22Rv1 (cell line): ENCODE results near the gene BSND.

Experiments used
- H3K27ac ChIP-seq: fragments of 450-650 bp; 2 replicates; pipeline ENCODE4 v1.5.1; 2017
- CTCF ChIP-seq: fragments of 450-650 bp; IDR thresholded peaks from 2 replicates; pipeline ENCODE4 v1.5.1; 2017; ENCODE audit warnings: mild to moderate bottlenecking
- ZFX ChIP-seq: fragments of 450-650 bp; IDR thresholded peaks from 2 replicates; pipeline ENCODE4 v1.6.1; 2017; ENCODE audit warnings: antibody characterized with exemption, borderline replicate concordance

BSND gene

GRCh38 chr1:55053265-55053954 lies 54.7 kb downstream of the BSND start:
- H3K27ac ChIP-seq, result no peak overlapping the region
- TF ChIP-seq ZFX (no peak), CTCF (no peak)

- H3K27ac ChIP-seq, result no peak overlapping the region
Observed at GRCh38 chr1:55054396-55054795, 55.7 kb downstream of the BSND start.

GRCh38 chr1:55055084-55055882 lies 56.5 kb downstream of the BSND start:
- no peak overlapping the region for H3K27ac ChIP-seq
- TF ChIP-seq CTCF, result no peak
- no peak for TF ChIP-seq ZFX

More at GRCh38 chr1:55054396-55054795, 55.7 kb downstream of the BSND start:
- TF ChIP-seq CTCF (no peak), ZFX (no peak)

GRCh38 chr1:55055951-55056631 lies 57.4 kb downstream of the BSND start:
- no peak overlapping the region for H3K27ac ChIP-seq
- no peak for TF ChIP-seq CTCF
- TF ChIP-seq ZFX, result no peak

- TF ChIP-seq CTCF (no peak), ZFX (no peak)
- H3K27ac ChIP-seq, result no peak overlapping the region
Observed at GRCh38 chr1:55056632-55056992, 57.9 kb downstream of the BSND start.

GRCh38 chr1:55057270-55057955 lies 58.7 kb downstream of the BSND start:
- H3K27ac ChIP-seq, result no peak overlapping the region
- TF ChIP-seq ZFX (no peak), CTCF (no peak)
